HUDEP-2 (cell line): ENCODE data around the gene DNAJC27.

Experiments used
- DNase-seq, 76 experiments: peaks; one replicate each; lab custom pipeline; 2025; ENCODE audit not compliant: unreplicated experiment in 76 of 76; lab: John Stamatoyannopoulos, UW

DNAJC27 gene

GRCh38 chr2:24971286-24971535 is 544 bp downstream of the DNAJC27 start:
- DNase-seq: peak in 7 of 76 experiments; percentile 8 to 57 (median 37)

- DNase-seq: peak in 3 of 76 experiments; percentile 9 to 25 (median 24)
These were observed 1.1 kb downstream of the DNAJC27 start for GRCh38 chr2:24970483-24971285.

- DNase-seq: no peak
These were observed 2.0 kb downstream of the DNAJC27 start for GRCh38 chr2:24969784-24970183.

- DNase-seq: no peak
These were observed 9.9 kb downstream of the DNAJC27 start for GRCh38 chr2:24961903-24962302.

GRCh38 chr2:24959761-24960160 is 12.0 kb downstream of the DNAJC27 start:
- DNase-seq: no peak

GRCh38 chr2:24958411-24958935 is 13.3 kb downstream of the DNAJC27 start:
- no peak for DNase-seq

GRCh38 chr2:24957976-24958375 is 13.8 kb downstream of the DNAJC27 start:
- DNase-seq: no peak

GRCh38 chr2:24957221-24957620 is 14.5 kb downstream of the DNAJC27 start:
- no peak for DNase-seq

- DNase-seq: no peak
These were observed 15.8 kb downstream of the DNAJC27 start for GRCh38 chr2:24955921-24956320.

- DNase-seq: no peak
These were observed 16.5 kb downstream of the DNAJC27 start for GRCh38 chr2:24955232-24955631.

GRCh38 chr2:24950102-24950501 is 21.7 kb downstream of the DNAJC27 start:
- no peak for DNase-seq

- no peak for DNase-seq
These were observed 23.2 kb downstream of the DNAJC27 start for GRCh38 chr2:24948506-24948905.

GRCh38 chr2:24947561-24948157 is 24.1 kb downstream of the DNAJC27 start:
- DNase-seq: no peak

- DNase-seq: no peak
These were observed 25.8 kb downstream of the DNAJC27 start for GRCh38 chr2:24945907-24946306.

GRCh38 chr2:24943427-24944053 is 28.2 kb downstream of the DNAJC27 start:
- no peak for DNase-seq

- DNase-seq: no peak
These were observed 32.4 kb downstream of the DNAJC27 start for GRCh38 chr2:24939353-24939752.

GRCh38 chr2:24937236-24937635 is 34.5 kb downstream of the DNAJC27 start:
- no peak for DNase-seq

GRCh38 chr2:24935145-24935544 is 36.6 kb downstream of the DNAJC27 start:
- DNase-seq: no peak

GRCh38 chr2:24932715-24933114 is 39.0 kb downstream of the DNAJC27 start:
- DNase-seq: no peak

- no peak for DNase-seq
These were observed 41.0 kb downstream of the DNAJC27 start for GRCh38 chr2:24930768-24931167.

- no peak for DNase-seq
These were observed 42.5 kb downstream of the DNAJC27 start for GRCh38 chr2:24929230-24929629.

GRCh38 chr2:24928036-24928435 is 43.7 kb downstream of the DNAJC27 start:
- DNase-seq: no peak
